Measurements from ENCODE around the gene TBCD. TPM values are rescaled to one million over a fixed set of nuclear protein-coding genes. Genes with fewer than 3 reads are reported as not detected.

The TBCD gene
- total RNA-seq, 2 donors from 2014 or later, result 55.0 to 55.5 TPM

GRCh38 chr17:82831041-82831817 lies 79.4 kb downstream of the TBCD start:
- Histone ChIP-seq H3K4me1 (ENCODE audit: control insufficient read depth in 1 of 2, low read depth in 2 of 2) (no peaks in the 10 kb centered on the region), H3K9me3 (no peaks in the 10 kb centered on the region), H3K36me3 (no peaks in the 10 kb centered on the region), H3K27me3 (replicated peaks; ENCODE audit: insufficient read depth) (no peaks in the 10 kb centered on the region), H3K27ac (no peak overlapping the region), H3K4me3 (no peak overlapping the region)
- TF ChIP-seq CTCF (IDR thresholded peaks at IDR 0.05), result no peak
- DNase-seq (ENCODE audit: low spot score), result no peak
- no peak for ATAC-seq (ENCODE audit: insufficient number of reproducible peaks, low FRiP score, low read depth)

DNA sequence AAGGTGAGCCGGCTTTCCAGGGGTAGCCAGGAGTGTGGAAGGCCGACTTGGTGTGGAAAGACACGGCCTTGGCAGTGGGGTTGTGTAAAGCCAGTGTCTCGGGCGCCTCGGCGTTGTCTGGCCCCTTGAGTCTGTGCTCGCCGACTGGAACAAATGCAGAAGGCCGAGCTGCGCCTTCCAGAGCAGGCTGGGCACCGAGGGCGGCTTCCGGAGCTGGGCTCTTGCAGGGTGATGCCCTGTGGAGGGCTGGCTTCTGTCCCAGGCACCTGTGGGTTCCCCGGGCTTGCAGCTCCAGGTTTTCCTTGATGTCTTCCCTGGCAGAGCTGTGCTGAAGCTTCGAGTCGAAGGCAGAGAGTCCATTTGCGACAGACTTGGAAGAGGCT lies 79.9 kb downstream of the TBCD start:
- no peak overlapping the region for H3K4me3 ChIP-seq
- no peaks in the 10 kb centered on the region for H3K4me1 ChIP-seq (ENCODE audit: control insufficient read depth in 1 of 2, low read depth in 2 of 2)
- ATAC-seq (ENCODE audit: insufficient number of reproducible peaks, low FRiP score, low read depth) (no peak), DNase-seq (ENCODE audit: low spot score) (no peak)
- H3K9me3 ChIP-seq, result no peaks in the 10 kb centered on the region
- H3K36me3 ChIP-seq, result no peaks in the 10 kb centered on the region
- no peak for TF ChIP-seq CTCF (IDR thresholded peaks at IDR 0.05)
- no peaks in the 10 kb centered on the region for H3K27me3 ChIP-seq (replicated peaks; ENCODE audit: insufficient read depth)
- H3K27ac ChIP-seq, result no peak overlapping the region

DNA sequence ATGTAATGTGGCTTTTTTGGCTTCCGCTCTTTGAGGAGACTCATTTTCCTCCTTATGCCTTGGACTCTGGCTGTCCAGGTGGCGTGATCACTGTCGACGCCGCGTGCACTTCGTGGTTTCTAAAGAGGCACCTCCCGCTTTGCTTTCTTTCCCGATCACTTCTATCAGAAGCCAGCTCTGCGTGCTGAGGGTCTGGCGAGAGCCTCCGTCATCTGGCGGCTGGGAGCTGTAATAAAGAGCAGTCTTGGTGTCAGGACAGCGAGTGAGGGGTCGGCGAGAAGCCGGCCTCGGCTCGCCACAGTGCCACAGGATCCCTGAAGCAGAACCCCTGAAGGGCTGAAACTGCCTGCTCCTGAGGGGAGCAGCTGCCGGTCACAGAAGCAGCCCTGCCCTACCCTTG lies 80.5 kb downstream of the TBCD start:
- Histone ChIP-seq H3K4me3 (no peak overlapping the region), H3K9me3 (no peaks in the 10 kb centered on the region), H3K36me3 (no peaks in the 10 kb centered on the region), H3K27me3 (replicated peaks; ENCODE audit: insufficient read depth) (no peaks in the 10 kb centered on the region), H3K27ac (no peak overlapping the region), H3K4me1 (ENCODE audit: control insufficient read depth in 1 of 2, low read depth in 2 of 2) (no peaks in the 10 kb centered on the region)
- no peak for ATAC-seq (ENCODE audit: insufficient number of reproducible peaks, low FRiP score, low read depth)
- no peak for TF ChIP-seq CTCF (IDR thresholded peaks at IDR 0.05)
- no peak for DNase-seq (ENCODE audit: low spot score)

DNA sequence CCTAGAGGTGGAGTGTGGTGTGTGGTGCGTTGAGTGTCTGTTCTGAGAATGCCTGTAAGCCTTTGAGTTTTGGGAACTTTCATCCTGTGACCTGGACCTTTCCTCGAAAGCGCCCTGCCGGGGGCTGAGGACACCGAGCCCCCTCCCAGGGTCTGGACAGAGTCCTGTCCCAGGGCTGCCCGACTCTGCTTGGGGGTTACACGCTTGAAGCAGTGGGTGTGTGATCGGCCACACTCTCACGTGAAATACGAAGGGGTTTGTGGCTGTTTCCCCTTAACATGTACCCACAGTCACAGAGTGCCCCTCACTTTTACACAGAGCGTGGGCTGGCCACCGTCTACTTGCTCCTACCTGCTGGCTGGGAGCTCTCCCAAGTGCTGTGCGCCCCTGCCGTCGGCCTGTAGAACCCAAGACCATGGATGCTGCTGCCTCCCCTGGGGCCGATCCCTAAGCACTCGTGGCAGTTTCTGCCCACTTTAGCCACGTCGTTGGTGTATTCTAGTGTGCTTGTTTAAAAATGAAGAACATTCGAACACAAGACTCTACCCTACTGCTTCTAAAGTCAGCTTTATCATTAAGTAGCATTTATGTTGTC lies 81.1 kb downstream of the TBCD start:
- Histone ChIP-seq H3K27ac (no peak overlapping the region), H3K9me3 (no peaks in the 10 kb centered on the region), H3K27me3 (replicated peaks; ENCODE audit: insufficient read depth) (no peaks in the 10 kb centered on the region), H3K4me3 (no peak overlapping the region), H3K36me3 (no peaks in the 10 kb centered on the region), H3K4me1 (ENCODE audit: control insufficient read depth in 1 of 2, low read depth in 2 of 2) (no peaks in the 10 kb centered on the region)
- ATAC-seq (ENCODE audit: insufficient number of reproducible peaks, low FRiP score, low read depth), result no peak
- no peak for DNase-seq (ENCODE audit: low spot score)
- no peak for TF ChIP-seq CTCF (IDR thresholded peaks at IDR 0.05)

GRCh38 chr17:82835122-82835521 lies 83.3 kb downstream of the TBCD start:
- no peak for TF ChIP-seq CTCF (IDR thresholded peaks at IDR 0.05)
- Histone ChIP-seq H3K4me3 (no peak overlapping the region), H3K4me1 (ENCODE audit: control insufficient read depth in 1 of 2, low read depth in 2 of 2) (no peaks in the 10 kb centered on the region), H3K36me3 (no peaks in the 10 kb centered on the region), H3K27ac (no peak overlapping the region), H3K9me3 (no peaks in the 10 kb centered on the region), H3K27me3 (replicated peaks; ENCODE audit: insufficient read depth) (no peaks in the 10 kb centered on the region)
- ATAC-seq (ENCODE audit: insufficient number of reproducible peaks, low FRiP score, low read depth) (no peak), DNase-seq (ENCODE audit: low spot score) (no peak)
